NCI-H1417 treated with DMSO at 0.1 percent for 48 hours (cell line): ENCODE measurements around the gene GABBR1.
A peak's percentile ranks its signal among the peaks of the same experiment; 100 is the strongest.
"Not testable (repeated sequence)": the region's sequence is repeated elsewhere in the genome, so short reads cannot be mapped to it uniquely, and the experiment has no call there.

Experiments used
- DNase-seq: peaks from one replicate; lab custom pipeline; 2025; lab: John Stamatoyannopoulos, UW

Gene GABBR1

DNA sequence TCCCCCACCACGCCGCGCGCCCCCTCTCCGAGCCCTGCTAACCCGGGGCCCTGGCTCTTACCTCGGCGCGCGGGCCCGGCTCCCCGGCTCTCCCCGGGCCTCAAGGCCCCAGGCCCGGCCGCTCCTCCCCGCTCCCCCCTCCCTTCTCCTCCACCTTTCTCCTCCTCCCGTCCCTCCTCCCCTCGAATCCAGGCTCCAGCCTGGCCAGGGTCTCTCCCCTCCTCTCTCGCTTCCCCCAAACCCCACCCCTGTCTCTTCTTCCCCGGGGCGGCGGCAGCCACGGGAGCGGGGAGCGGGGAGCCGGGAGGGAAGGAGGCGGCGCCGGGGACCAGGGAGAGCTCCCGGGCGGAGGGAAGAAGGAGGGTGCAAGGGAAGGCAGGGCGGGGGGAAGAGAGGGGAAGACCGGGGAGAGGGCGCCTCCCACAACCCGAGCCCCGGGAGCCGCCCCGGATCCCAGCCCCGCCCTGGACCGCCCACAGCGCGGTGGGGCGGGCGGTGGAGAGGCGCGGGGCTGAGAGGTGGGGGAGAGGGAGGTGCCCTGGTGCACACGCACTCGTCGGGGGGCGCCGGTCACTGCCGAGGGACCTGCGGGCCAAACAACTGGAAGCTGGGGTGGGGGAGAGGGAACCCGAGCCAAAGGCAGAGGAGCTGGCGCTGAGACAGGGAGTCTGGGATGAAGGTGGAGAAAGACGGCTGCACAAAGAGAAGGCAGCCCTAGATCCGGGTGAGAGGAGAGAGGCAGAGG lies at the start of gene GABBR1:
TSS of gene GABBR1 (minus strand) at position 395 of the 745 bp plus-strand sequence. CDS start 798 bp downstream, outside the sequence.
- peak; percentile 68 for DNase-seq

DNA sequence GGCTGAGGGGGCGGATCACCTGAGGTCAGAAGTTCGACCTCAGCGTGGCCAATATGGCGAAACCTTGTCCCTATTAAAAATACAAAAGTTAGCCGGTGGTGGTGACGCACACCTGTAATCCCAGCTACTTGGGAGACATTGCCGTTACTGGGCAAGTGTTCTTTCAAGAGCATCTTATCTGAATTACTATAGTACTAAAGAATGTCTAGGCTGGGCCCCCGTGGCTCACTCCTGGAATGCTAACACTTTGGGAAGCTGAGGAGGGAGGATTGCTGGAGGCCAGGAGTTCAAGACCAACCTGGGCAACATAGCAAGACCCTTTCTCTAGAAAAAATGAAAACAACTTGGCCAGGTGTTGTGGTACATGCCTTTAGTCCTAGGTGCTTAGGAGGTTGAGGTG lies 48.8 kb upstream of the GABBR1 start:
- no peak for DNase-seq

DNA sequence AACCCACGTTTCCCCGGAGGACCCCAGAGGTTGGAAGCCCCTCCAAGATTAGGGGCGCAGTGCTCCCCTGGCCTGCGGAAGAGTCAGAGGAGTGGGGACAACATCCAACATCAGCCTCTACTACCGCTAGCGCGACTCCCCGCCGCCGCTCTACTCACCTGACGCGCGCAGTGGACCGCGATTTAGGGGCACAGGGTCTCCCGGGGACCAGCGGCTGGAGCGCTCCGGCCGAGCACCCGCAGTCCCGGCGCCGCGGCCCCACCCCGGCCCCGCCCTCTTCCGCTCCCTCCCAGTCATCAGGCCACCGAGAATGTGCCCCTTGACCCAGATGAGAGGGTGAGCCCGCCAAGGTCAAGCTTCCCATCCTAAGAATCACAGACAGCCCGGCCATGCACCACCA lies 47.9 kb upstream of the GABBR1 start, which contains the start of gene ZFP57:
TSS of gene ZFP57 (minus strand) at position 249 of the 400 bp plus-strand sequence. CDS start 4,149 bp downstream, outside the sequence.
- DNase-seq: no peak

DNA sequence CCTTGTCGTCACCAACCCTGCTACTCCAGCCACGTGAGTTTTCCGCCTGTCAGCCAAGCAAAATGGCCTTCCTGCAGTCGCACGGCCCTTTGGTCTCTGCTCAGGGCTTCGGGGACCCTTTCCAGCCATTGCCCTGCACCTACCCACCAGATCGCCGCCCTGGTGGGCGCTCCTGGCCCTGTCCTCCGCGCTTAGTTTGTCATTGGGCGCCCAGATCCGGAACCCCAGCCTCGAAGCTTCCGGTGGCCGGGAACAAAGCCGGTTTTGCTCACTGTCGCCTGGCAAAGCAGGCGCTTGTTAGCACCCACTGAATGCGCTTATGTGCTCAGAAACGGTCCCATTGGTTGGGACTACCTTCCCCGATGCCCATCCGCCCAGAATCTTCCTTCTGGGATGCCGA lies 47.4 kb upstream of the GABBR1 start:
- DNase-seq: no peak

DNA sequence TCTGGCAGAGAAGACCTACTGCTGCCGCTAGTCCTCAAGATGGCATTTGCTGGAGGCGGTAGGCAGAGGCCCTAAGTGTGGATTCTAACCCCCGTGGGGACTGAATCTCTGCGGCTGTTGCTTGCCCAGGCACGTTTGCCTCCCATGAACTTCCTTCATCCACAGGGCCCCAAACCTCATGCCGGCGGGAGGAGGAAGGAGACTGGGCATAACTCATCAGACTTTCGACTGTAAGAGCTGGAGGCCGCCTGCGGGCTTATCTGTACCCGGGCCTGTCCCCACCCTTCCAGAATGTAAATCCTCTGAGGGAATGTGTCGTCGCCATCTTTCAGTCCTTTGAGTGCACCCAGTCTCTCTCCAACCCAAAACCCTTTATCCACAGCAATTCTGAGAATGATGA lies 47.0 kb upstream of the GABBR1 start:
- no peak for DNase-seq

DNA sequence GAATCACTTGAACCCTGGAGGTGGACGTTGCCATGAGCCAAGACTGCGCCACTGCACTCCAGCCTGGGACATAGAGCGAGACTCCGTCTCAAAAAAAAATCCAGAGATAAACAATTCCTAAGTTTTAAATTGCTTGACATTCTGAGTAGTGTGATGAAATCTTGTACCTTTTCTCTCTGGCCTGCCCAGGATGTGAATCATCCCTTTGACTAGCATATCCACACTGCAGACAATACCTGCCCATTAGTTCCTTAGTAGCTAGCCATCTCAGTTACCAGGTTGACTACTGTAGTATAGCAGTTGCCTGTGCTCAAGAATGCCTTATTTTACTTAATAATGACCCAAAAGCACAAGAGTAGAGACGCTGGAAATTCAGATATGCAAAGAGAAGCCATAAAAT lies 45.1 kb upstream of the GABBR1 start:
- DNase-seq: no peak

DNA sequence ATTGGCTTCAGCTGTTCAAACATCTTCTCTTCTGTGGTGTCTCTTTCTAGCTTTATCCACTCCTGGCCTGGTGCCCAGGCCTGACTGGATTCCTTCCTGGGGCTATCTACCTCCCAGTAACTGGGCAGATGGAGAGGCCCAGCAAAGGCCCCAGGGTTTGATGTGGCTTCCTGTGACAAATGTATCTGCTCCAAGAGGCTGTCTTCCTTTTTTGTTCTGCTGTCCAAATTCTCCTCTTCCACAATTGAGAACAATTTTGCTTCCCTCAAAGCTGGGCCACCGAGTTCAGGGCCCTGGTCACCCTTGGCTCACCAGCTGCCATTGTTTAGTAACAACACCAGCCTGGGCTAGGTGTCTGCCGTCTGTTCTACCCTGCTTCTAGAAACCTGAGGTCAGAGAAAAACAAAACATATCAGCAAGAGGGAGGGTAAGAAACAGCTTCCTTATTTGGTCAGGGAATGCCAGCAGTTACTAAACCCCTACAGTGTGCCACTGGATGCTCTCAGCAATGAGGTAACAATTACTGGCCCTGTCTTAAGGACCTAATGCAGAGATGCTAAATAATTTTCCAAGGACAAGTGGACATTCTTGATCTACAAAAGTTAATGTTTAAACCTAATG lies 44.1 kb upstream of the GABBR1 start:
- DNase-seq: no peak

DNA sequence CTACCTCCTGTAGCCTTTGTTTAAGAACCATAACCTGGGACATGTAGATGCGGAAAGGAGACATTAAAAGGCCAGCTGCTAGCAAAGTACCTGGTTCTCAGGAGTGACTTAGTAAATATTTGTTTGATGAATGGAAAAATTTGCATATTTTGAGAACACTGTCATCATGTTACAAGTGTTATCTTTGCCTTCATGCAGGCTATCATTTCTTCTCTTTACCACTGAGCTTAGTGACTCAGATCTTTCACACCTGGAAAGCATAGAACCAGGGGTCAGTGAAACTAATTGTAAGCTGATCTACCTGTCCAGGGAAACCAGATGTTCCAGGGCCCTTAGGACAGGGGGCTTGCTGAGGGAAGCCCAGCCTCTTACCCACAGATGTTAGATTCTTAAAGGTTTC lies 42.6 kb upstream of the GABBR1 start:
- no peak for DNase-seq

DNA sequence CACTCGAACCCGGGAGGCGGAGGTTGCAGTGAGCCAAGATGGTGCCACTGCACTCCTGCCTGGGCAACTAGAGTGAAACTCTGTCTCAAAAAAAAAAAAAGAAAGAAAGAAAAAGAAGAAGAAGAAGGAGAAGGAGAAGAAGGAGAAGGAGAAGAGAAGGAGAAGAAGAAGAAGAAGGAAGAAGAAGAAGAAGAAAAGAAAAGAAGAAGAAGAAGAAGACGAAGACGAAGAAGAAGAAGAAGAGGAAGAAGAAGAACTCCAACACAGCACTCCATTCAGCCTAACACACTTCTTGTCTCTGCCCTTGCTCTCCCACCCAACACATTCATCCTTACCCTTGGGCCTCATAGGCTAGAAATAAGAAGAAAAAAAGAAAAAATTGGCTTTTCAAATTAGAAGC lies 41.0 kb upstream of the GABBR1 start:
- no peak for DNase-seq

DNA sequence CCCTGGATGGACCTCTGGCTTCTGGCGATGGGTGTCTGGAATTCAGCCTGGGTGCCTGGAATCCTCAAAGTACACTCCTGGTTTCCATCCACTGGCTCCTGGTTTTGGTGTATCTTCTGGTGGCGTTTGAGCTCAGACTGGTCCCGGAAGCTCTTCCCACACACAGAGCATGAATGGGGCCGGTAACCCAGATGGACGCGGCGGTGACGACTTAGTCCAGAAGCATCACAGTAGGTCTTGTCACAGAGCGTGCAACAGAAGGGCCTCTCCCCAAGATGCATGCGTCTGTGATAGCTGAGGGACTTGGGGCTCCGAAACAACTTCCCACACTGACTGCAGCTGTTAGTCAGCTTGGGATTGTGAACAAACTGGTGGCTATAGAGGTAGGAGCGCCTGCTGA lies 40.2 kb upstream of the GABBR1 start:
- DNase-seq: no peak

DNA sequence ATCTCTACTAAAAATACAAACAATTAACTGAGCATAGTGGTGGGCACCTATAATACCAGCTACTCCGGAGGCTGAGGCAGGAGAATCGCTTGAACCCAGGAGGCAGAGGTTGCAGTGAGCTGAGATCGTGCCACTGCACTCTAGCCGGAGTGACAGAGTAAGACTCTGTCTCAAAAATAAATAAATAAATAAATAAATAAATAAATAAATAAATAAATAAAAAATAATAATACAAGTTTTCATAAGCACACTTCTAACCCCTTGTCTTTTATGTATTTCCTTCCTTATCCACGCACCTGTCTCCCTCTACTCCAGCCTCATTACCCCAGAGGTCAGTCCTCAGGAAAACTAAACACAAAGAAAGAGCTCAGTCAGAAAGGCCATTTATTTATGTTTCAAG lies 39.1 kb upstream of the GABBR1 start:
- not testable (repeated sequence) for DNase-seq

DNA sequence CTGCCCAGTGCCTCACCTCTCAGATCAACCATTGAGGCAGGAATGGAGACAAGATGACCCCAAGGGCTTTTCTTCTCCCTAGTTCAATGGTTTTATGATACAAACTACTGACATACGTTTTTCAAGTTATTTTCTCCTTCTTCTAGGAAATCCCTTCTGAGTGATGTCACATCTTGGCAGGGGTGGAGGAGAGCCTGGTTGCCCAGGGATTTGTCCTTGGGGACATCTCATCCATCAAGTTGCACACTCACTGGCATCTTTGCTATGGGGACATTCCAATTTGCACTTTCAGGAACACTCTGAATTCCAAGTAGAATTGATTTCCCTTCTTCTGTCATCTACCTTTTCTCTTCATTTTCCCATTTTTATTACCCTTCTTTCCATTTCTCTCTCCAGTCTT lies 38.0 kb upstream of the GABBR1 start:
- DNase-seq: no peak

DNA sequence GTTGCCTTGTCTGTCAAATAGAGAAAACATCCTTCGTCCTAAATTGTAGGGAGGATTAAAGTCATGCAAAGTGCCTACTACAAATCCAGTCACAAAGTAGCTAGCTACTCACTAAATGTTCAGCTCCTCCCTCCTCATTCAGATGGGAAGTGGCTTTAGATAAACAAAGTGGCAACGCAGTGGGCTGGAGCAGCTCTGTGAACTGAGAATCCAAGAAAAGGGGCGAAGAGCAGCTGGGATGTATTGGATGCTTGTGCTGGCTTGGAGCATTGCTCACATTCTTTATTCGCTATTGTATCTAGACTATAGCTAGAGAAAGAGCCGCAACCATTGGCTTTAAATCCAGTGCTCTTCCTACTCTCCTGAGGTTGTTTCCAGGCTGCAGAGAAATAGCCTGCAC lies 34.2 kb upstream of the GABBR1 start:
- no peak for DNase-seq

DNA sequence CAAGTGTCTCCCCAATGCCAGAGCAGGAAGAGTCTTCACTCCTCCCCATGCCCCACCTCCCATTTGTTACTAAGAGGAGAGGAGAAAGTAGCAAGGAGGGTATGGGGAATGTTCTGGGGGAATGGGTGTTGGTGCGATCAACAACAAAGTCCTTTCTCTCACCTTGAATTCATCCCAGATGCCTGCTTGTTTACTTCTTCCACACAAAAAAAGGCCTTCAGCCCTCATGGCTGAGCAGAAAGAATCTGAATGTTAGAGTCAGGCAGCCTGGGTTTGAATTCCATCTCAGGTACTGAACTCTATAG lies 33.8 kb upstream of the GABBR1 start:
- DNase-seq: no peak

DNA sequence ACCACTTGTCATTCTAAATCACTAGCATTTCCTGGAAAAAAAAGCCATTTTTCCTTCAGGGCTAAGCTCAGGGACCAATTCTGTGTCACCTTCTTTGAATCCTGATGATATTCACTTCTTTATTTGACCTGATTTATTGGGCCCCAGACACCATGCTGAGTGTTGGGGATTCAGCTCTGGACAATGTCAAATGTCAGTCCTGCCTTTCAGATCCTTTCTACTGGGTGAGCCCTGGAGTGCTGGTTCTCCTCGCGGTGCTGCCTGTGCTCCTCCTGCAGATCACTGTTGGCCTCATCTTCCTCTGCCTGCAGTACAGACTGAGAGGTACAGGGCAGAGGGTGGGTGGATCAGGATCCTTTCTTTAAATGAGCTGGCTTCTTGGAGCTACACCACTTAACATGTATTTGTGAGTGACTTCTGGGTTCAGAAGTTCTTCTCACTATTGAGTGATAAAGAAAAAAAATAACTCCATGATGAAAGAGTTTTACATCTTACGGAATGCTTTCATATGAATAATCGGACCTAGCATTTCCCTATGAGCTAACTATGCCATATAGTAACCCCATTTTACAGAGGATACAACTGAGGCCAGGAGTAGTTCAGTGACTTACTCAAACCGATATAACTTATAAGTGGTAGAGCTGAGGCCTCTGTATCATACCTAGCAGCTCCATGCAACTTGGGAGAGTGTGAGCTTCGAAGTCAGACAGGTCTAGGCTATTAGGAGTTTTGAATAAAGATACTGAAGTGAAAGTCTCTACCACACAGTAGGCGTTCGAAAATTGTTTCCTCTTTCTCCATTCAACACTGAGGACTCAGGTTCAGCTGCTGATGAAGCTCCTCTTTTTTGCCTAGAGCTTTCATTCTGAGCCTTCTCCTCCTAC lies 33.2 kb upstream of the GABBR1 start:
- no peak for DNase-seq

DNA sequence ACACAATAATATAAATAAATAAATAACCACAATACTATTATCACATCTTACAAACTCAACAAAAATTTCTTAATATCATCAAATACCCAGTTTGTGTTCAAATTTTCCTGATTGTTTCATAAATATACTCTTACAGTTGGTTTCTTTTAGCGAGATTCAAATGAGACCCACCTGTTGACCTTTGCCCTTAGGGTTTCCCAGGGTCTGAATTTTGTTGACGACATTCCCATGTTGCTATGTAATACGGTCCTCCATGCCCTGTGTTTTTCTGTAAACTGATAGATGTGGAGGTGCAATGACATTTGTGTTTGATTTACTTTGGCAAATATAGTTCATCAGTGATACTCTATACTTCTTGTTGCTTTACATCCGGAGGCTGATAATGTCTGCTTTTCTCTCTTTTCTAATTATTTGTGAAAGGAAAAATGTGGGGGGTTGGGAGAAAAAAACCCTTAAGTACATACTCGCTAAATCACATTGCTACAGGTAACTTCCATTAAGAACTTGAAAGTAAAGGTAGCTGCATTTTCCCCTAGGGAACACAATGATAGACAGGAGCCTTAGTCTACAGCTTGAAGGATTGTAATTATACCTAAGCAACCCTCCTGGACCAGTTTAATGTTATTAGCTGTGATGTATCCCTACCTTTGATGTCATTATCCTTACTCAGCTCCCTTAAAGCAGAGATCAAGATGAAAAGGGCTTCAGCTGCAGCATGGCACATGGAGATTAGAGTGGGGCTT lies 30.5 kb upstream of the GABBR1 start:
- DNase-seq: no peak

DNA sequence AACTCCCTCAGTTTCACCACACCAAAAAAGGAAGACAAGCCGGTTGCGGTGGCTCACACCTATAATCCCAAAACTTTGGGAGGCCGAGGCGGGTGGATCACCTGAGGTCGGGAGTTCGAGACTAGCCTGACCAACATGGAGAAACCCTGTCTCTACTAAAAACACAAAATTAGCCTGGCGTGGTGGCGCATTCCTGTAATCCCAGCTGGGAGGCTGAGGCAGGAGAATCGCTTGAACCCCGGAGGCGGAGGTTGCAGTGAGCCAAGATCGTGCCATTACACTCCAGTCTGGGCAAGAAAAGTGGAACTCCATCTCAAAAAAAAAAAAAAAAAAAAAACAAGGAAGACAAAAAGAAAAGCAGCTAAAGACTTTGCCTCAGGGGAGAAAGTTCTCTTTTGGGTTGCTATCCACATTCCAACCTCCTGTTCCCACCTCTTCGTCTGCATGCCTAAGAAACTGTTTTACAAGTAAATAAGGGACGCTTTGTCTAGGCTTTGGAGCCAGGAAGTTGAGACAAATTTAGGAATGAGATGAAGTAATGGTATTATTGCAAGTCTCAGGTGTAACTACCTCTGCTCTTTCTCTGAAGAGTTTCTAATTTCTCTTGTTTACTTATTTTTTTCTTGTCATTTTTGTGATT lies 28.6 kb upstream of the GABBR1 start:
- DNase-seq: not testable (repeated sequence)

DNA sequence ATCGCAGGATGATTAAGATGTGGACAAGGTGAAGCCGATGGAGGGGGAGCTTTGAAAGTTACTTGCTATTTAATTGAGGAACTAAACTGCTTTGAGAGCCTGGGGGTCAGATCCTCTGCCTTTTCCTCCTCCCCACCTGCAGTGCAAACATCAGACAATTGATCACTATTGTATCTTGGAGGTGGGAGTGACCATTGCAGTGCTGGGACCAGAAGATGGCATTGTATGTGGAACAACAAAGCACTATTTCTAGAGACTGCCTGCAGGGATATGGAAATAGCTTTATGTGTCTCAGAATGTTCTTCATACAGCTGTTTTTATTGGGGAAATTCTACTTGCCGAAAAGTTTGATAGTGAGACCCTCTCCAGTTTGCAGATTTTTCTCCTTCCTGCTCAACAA lies 28.1 kb upstream of the GABBR1 start:
- DNase-seq: no peak

DNA sequence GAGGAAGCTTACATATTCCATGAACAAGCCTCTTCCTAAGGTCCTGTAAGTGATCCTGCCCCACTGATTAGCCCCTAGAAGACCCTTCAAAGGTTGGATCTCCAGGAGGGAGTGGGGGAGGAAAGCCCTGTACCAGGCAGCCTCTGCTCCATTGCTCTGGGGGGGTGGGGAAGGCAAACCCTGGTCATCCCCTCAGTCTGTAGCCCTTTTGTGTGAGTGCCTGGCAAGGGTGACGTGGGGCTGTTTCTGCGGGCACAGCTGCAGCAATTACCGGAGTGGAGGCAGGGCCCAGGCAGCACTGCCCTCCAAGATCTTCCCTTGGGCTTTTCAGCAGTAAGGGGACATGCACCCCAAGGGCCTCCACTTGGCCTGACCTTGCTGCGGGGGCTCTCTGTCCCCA lies 23.8 kb upstream of the GABBR1 start, which contains the start of gene MOG:
TSS of gene MOG (plus strand) at position 295 of the 400 bp plus-strand sequence. CDS start 118 bp downstream, outside the sequence.
- no peak for DNase-seq

DNA sequence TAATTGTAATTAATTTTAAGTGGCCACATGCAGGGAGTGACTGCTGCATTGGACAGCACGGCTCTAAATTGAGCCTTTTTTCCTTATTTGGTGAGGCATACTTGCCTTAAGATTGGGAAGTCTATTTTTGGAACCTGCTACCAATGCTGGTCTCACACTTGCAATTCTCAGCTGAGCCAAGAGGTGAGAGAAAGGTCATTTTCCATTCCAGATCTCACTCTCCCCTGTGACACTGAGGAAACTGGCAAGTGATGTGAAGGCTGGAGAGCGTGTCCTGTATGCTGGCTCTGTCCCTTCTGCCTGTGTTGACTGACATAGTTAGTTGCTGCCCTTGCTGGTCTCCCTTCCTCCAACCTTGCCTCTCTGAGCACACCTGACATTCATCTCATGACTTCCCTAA lies 23.2 kb upstream of the GABBR1 start:
- DNase-seq: no peak

DNA sequence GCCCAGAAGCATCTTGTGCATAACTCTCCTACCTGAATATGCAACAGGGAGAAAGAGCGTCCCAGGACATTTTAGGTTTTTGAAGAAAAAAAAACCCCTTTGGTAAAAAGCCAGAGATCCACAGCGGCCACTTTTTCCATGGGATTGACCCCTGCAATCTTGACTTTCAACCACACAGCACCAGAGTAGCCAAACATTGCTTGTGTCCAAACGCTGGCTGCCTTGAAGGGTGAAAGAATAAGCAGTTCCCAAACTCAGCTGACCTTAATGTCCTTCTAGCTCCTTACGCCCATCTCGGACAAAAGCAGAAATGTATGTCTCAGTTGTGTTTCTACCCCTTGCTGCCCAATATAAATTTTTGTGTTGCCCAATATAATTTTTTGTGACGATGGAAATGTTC lies 22.7 kb upstream of the GABBR1 start:
- DNase-seq: no peak
